Glutamatergic neuron (in vitro differentiated cells): Measurements from ENCODE around the gene SMARCAL1. TPM values are rescaled to one million over a fixed set of nuclear protein-coding genes. Genes with fewer than 3 reads are reported as not detected.

Source experiments
- DNase-seq: peaks from one replicate; pipeline ENCODE4 v3.0.0; 2022
- H3K27ac Mint-ChIP-seq: one replicate; pipeline ENCODE4 v1.8.0; 2020; ENCODE audit warnings: mild to moderate bottlenecking, mixed read lengths, inconsistent platforms; ENCODE audit not compliant: unreplicated experiment
- H3K27me3 Mint-ChIP-seq: one replicate; pipeline ENCODE4 v1.8.0; 2020; ENCODE audit warnings: mild to moderate bottlenecking, moderate library complexity, mixed read lengths, inconsistent platforms; ENCODE audit not compliant: unreplicated experiment
- H3K36me3 Mint-ChIP-seq: one replicate; pipeline ENCODE4 v1.8.0; 2020; ENCODE audit warnings: mild to moderate bottlenecking, mixed read lengths, inconsistent platforms; ENCODE audit not compliant: unreplicated experiment
- H3K4me1 Mint-ChIP-seq: one replicate; pipeline ENCODE4 v1.8.0; 2020; ENCODE audit warnings: mild to moderate bottlenecking, low read depth, mixed read lengths, inconsistent platforms; ENCODE audit not compliant: unreplicated experiment
- H3K4me3 Mint-ChIP-seq: one replicate; pipeline ENCODE4 v1.8.0; 2020; ENCODE audit warnings: mild to moderate bottlenecking, mixed read lengths, inconsistent platforms; ENCODE audit not compliant: unreplicated experiment
- H3K9me3 Mint-ChIP-seq: one replicate; pipeline ENCODE4 v1.8.0; 2020; ENCODE audit warnings: mild to moderate bottlenecking, moderate library complexity, mixed read lengths, inconsistent platforms; ENCODE audit not compliant: unreplicated experiment
- CTCF ChIP-seq: fragments of 200-600 bp; sonication (generic); IDR thresholded peaks from one replicate; pipeline ENCODE4 v1.5.0; 2021; ENCODE audit not compliant: partially characterized antibody, unreplicated experiment
- total RNA-seq: library from RNA; stranded (reverse); fragmentation: NEBNext Ultra II Directional; extraction: Animal tissue kit (Norgen Biotek cat#: 25700); gene quantifications from one replicate; pipeline ENCODE4 v1.2.1, GENCODE V29; 2021; ENCODE audit not compliant: unreplicated experiment

The SMARCAL1 gene
- total RNA-seq, 1 donor from 2014 or later = 36.6 TPM

- no peak for TF ChIP-seq CTCF
- Mint-ChIP-seq H3K36me3 (peaks cover 23% of the 10 kb centered on the region), H3K4me1 (no peaks in the 10 kb centered on the region), H3K27ac (no peak overlapping the region), H3K9me3 (peaks cover 6% of the 10 kb centered on the region), H3K4me3 (no peak overlapping the region), H3K27me3 (no peaks in the 10 kb centered on the region)
- no peak for DNase-seq
These were observed 41.8 kb downstream of the SMARCAL1 start for GRCh38 chr2:216453955-216454614.

GRCh38 chr2:216463148-216463547 lies 50.9 kb downstream of the SMARCAL1 start:
- Mint-ChIP-seq H3K27ac (no peak overlapping the region), H3K9me3 (peaks cover 3% of the 10 kb centered on the region), H3K27me3 (peaks cover 3% of the 10 kb centered on the region), H3K4me1 (peaks cover 2% of the 10 kb centered on the region), H3K36me3 (peaks cover 3% of the 10 kb centered on the region), H3K4me3 (no peak overlapping the region)
- no peak for DNase-seq
- no peak for TF ChIP-seq CTCF

- peaks cover 3% of the 10 kb centered on the region for H3K9me3 Mint-ChIP-seq
These were observed 51.9 kb downstream of the SMARCAL1 start for GRCh38 chr2:216464104-216464720.

GRCh38 chr2:216465579-216466195 lies 53.4 kb downstream of the SMARCAL1 start:
- Mint-ChIP-seq H3K4me1 (peaks cover 2% of the 10 kb centered on the region), H3K27ac (no peak overlapping the region), H3K9me3 (peaks cover 3% of the 10 kb centered on the region), H3K4me3 (no peak overlapping the region), H3K36me3 (peaks cover 3% of the 10 kb centered on the region), H3K27me3 (peaks cover 6% of the 10 kb centered on the region)
- no peak for DNase-seq
- TF ChIP-seq CTCF = no peak

More at GRCh38 chr2:216464104-216464720, 51.9 kb downstream of the SMARCAL1 start:
- Mint-ChIP-seq H3K4me3 (no peak overlapping the region), H3K27me3 (peaks cover 3% of the 10 kb centered on the region), H3K27ac (no peak overlapping the region), H3K4me1 (peaks cover 2% of the 10 kb centered on the region), H3K36me3 (peaks cover 3% of the 10 kb centered on the region)
- DNase-seq = no peak
- no peak for TF ChIP-seq CTCF

GRCh38 chr2:216467845-216468244 lies 55.6 kb downstream of the SMARCAL1 start:
- Mint-ChIP-seq H3K36me3 (peaks cover 3% of the 10 kb centered on the region), H3K27ac (no peak overlapping the region), H3K9me3 (peaks cover 1% of the 10 kb centered on the region), H3K27me3 (peaks cover 6% of the 10 kb centered on the region), H3K4me3 (no peak overlapping the region), H3K4me1 (peaks cover 2% of the 10 kb centered on the region)
- DNase-seq = no peak
- no peak for TF ChIP-seq CTCF
